Astrocyte (in vitro differentiated cells and primary cell): ENCODE results near the gene HTR3A.

Experiments used
- EZH2 ChIP-seq: IDR thresholded peaks from 2 replicates; pipeline ENCODE4 v1.6.1; 2012; ENCODE audit warnings: mild to moderate bottlenecking, low read length, inconsistent platforms; ENCODE audit not compliant: insufficient read depth
- TF ChIP-seq, protein P1 (sequence below): IDR thresholded peaks from 2 replicates; pipeline ENCODE4 v1.5.1; 2011; ENCODE audit warnings: low read depth, mild to moderate bottlenecking, inconsistent platforms, low read length, moderate library complexity; ENCODE audit not compliant: insufficient read depth

DNA sequence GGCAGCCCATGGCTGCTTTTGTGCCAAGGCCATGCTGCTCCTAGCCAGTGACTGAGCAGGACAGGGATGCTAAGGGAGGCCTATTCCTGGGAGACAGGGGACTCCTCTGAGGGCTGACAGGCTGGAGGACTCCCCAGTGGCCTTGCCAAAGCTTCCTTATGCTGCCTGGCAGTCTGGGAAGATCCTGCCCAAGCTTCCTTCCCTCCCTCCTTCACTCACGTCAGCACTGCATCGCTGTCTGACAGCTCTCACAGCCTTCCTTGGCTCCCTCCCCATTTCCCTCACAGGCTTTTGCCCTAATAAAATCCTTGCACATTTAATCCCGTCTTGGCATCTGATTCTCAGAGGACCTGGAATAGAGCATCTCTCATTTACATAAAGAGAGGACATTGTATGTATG, 26.5 kb downstream of the HTR3A start:
- TF ChIP-seq, protein P1, sequence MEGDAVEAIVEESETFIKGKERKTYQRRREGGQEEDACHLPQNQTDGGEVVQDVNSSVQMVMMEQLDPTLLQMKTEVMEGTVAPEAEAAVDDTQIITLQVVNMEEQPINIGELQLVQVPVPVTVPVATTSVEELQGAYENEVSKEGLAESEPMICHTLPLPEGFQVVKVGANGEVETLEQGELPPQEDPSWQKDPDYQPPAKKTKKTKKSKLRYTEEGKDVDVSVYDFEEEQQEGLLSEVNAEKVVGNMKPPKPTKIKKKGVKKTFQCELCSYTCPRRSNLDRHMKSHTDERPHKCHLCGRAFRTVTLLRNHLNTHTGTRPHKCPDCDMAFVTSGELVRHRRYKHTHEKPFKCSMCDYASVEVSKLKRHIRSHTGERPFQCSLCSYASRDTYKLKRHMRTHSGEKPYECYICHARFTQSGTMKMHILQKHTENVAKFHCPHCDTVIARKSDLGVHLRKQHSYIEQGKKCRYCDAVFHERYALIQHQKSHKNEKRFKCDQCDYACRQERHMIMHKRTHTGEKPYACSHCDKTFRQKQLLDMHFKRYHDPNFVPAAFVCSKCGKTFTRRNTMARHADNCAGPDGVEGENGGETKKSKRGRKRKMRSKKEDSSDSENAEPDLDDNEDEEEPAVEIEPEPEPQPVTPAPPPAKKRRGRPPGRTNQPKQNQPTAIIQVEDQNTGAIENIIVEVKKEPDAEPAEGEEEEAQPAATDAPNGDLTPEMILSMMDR, result no peak
- no peak for TF ChIP-seq EZH2
